HG02870 (cell line): ENCODE data around the gene CLEC20A.
A peak's percentile ranks its signal among the peaks of the same experiment; 100 is the strongest.
"Not testable (repeated sequence)": the region's sequence is repeated elsewhere in the genome, so short reads cannot be mapped to it uniquely, and the experiment has no call there.

ENCODE experiments used
- ATAC-seq: cut with Tn5 transposase; IDR thresholded peaks from one replicate; pipeline ENCODE4 v1.9.1; 2021; ENCODE audit warnings: mild to moderate bottlenecking, moderate library complexity; ENCODE audit not compliant: unreplicated experiment

The CLEC20A gene

GRCh38 chr1:178529364-178530036 is 32.7 kb upstream of the CLEC20A start:
- no peak for ATAC-seq

GRCh38 chr1:178528953-178529335 is 32.2 kb upstream of the CLEC20A start:
- no peak for ATAC-seq

GRCh38 chr1:178528228-178528952 is 31.6 kb upstream of the CLEC20A start:
- no peak for ATAC-seq

- no peak for ATAC-seq
These were observed 30.4 kb upstream of the CLEC20A start for GRCh38 chr1:178527117-178527516.

GRCh38 chr1:178521241-178521640 is 24.5 kb upstream of the CLEC20A start:
- no peak for ATAC-seq

GRCh38 chr1:178520803-178521202 is 24.0 kb upstream of the CLEC20A start:
- ATAC-seq = no peak

GRCh38 chr1:178518894-178519293 is 22.1 kb upstream of the CLEC20A start:
- ATAC-seq = no peak

- no peak for ATAC-seq
These were observed 19.3 kb upstream of the CLEC20A start for GRCh38 chr1:178516110-178516509.

- no peak for ATAC-seq
These were observed 16.7 kb upstream of the CLEC20A start for GRCh38 chr1:178513278-178513983.

- no peak for ATAC-seq
These were observed 16.0 kb upstream of the CLEC20A start, which contains the start of gene TEX35 for GRCh38 chr1:178512566-178513277. TSS of gene TEX35 (plus strand) at chr1:178513109. CDS start at chr1:178513189, 80 bp downstream.

GRCh38 chr1:178510155-178510554 is 13.4 kb upstream of the CLEC20A start:
- no peak for ATAC-seq

- no peak for ATAC-seq
These were observed 12.7 kb upstream of the CLEC20A start for GRCh38 chr1:178509414-178510007.

- no peak for ATAC-seq
These were observed 9.9 kb upstream of the CLEC20A start for GRCh38 chr1:178506669-178507068.

GRCh38 chr1:178506177-178506576 is 9.4 kb upstream of the CLEC20A start:
- no peak for ATAC-seq

GRCh38 chr1:178504286-178504685 is 7.5 kb upstream of the CLEC20A start:
- no peak for ATAC-seq

GRCh38 chr1:178503849-178504248 is 7.1 kb upstream of the CLEC20A start:
- ATAC-seq = no peak

GRCh38 chr1:178503316-178503715 is 6.6 kb upstream of the CLEC20A start:
- ATAC-seq = not testable (repeated sequence)

- no peak for ATAC-seq
These were observed 6.1 kb upstream of the CLEC20A start for GRCh38 chr1:178502856-178503255.

GRCh38 chr1:178502330-178502714 is 5.6 kb upstream of the CLEC20A start:
- ATAC-seq = no peak

- ATAC-seq = peak; percentile 82
These were observed 5.1 kb upstream of the CLEC20A start for GRCh38 chr1:178501705-178502329.
